Endothelial cell of umbilical vein (primary cell): ENCODE results near the gene CPZ. TPM values are rescaled to one million over a fixed set of nuclear protein-coding genes. Genes with fewer than 3 reads are reported as not detected.

Experiments used
- BruUV-seq: library from RNA; stranded (reverse); fragments of 400-500 nt; replicated peaks from 2 replicates; lab custom pipeline; 2021; lab: Mats Ljungman, UMichigan
- CTCF ChIA-PET: fragments of 300-600, 350-600 bp; sonication (Branson Sonifier 250); formaldehyde crosslinking; loops from one replicate; lab custom pipeline; 2021; ENCODE audit warnings: antibody characterized with exemption, inconsistent platforms; lab: Charles Lee
- POLR2A ChIA-PET: fragments of 300-600, 350-600 bp; sonication (Branson Sonifier 250); formaldehyde crosslinking; loops from one replicate; lab custom pipeline; 2021; ENCODE audit warnings: antibody characterized with exemption, inconsistent platforms; lab: Charles Lee
- DNase-seq: peaks from one replicate; pipeline ENCODE4 v3.0.0-alpha.2; 2011; ENCODE audit warnings: low read depth, low spot score
- FAIRE-seq: peaks from 2 replicates; lab custom pipeline; 2011; peaks lifted over from hg19 to GRCh38; lab: Jason Lieb, UNC
- H2AFZ ChIP-seq: 2 replicates; pipeline ENCODE4 v1.6.0; 2012; ENCODE audit warnings: low read depth, low read length, control low read depth, inconsistent platforms
- H3K27ac ChIP-seq: 2 replicates; pipeline ENCODE4 v1.5.1; 2011; ENCODE audit warnings: low read depth, mild to moderate bottlenecking, control low read depth, low read length, moderate library complexity; ENCODE audit not compliant: insufficient read depth
- H3K27me3 ChIP-seq, 2 experiments: 2 replicates each; pipeline versions ENCODE4 v1.6.0 to v1.6.1; 2011; ENCODE audit warnings: low read length in 2 of 2, mixed read lengths in 1 of 2; ENCODE audit not compliant: control insufficient read depth in 2 of 2, insufficient read depth in 2 of 2
- H3K36me3 ChIP-seq, 2 experiments: 2 replicates in 1 of 2; 3 replicates in 1 of 2; pipeline ENCODE4 v1.5.1; 2011; ENCODE audit warnings: low read length in 2 of 2, mild to moderate bottlenecking in 1 of 2, moderate library complexity in 1 of 2; ENCODE audit not compliant: control insufficient read depth in 2 of 2, insufficient read depth in 2 of 2; ENCODE audit errors: extremely low read depth in 1 of 2
- H3K4me1 ChIP-seq: 3 replicates; pipeline ENCODE4 v1.5.1; 2011; ENCODE audit warnings: mild to moderate bottlenecking, low read length; ENCODE audit not compliant: control insufficient read depth, insufficient read depth; ENCODE audit errors: extremely low read depth
- H3K4me2 ChIP-seq: 2 replicates; pipeline ENCODE4 v1.6.1; 2011; ENCODE audit warnings: low read length, control low read depth, mixed read lengths; ENCODE audit not compliant: insufficient read depth
- H3K4me3 ChIP-seq, 3 experiments: fragments of 200-600 bp in 1 of 3; sonication (generic), shearing (Covaris generic) in 1 of 3; replicated peaks in 1 of 3; 2 replicates each; pipeline ENCODE4 v1.5.1; 2011 to 2016; ENCODE audit warnings: control low read depth in 3 of 3, low read length in 3 of 3, mild to moderate bottlenecking in 2 of 3, inconsistent platforms in 1 of 3, low read depth in 1 of 3, moderate library complexity in 1 of 3; ENCODE audit not compliant: insufficient read depth in 1 of 3
- H3K79me2 ChIP-seq: 2 replicates; pipeline ENCODE4 v1.6.0; 2012; ENCODE audit warnings: low read length, inconsistent platforms; ENCODE audit not compliant: control insufficient read depth, insufficient read depth
- H3K9ac ChIP-seq: replicated peaks from 2 replicates; pipeline ENCODE3; 2011; ENCODE audit warnings: low read length, control low read depth; ENCODE audit not compliant: insufficient read depth; ENCODE audit errors: extremely low read depth
- H3K9me1 ChIP-seq: replicated peaks from 3 replicates; pipeline ENCODE4 v1.6.0; 2011; ENCODE audit warnings: mild to moderate bottlenecking, low read length; ENCODE audit not compliant: control insufficient read depth, insufficient read depth; ENCODE audit errors: extremely low read depth
- H3K9me3 ChIP-seq: replicated peaks from 2 replicates; pipeline ENCODE4 v1.5.1; 2012; ENCODE audit warnings: low read length, inconsistent platforms; ENCODE audit not compliant: control insufficient read depth, insufficient read depth
- H4K20me1 ChIP-seq: replicated peaks from 2 replicates; pipeline ENCODE3; 2011; ENCODE audit warnings: mild to moderate bottlenecking, low read length; ENCODE audit not compliant: control insufficient read depth, insufficient read depth; ENCODE audit errors: extremely low read depth
- CTCF ChIP-seq, 2 donors: IDR thresholded peaks; 1 replicate in 1 of 2; 2 replicates in 1 of 2; pipeline ENCODE4 v1.5.1; 2011; ENCODE audit warnings: low read length in 2 of 2, mild to moderate bottlenecking in 2 of 2, moderate library complexity in 2 of 2, control low read depth in 1 of 2, inconsistent platforms in 1 of 2, low read depth in 1 of 2; ENCODE audit not compliant: insufficient read depth in 1 of 2; ENCODE audit errors: extremely low read depth in 1 of 2
- EZH2 ChIP-seq: IDR thresholded peaks from 2 replicates; pipeline ENCODE4 v1.6.1; 2012; ENCODE audit warnings: borderline replicate concordance, low read depth, mild to moderate bottlenecking, moderate library complexity, low read length, inconsistent platforms; ENCODE audit not compliant: severe bottlenecking
- FOS ChIP-seq: IDR thresholded peaks from 2 replicates; pipeline ENCODE4 v1.6.1; 2011; ENCODE audit warnings: mild to moderate bottlenecking, low read length, moderate library complexity, borderline replicate concordance; ENCODE audit not compliant: insufficient read depth
- GATA2 ChIP-seq: IDR thresholded peaks from 2 replicates; pipeline ENCODE4 v1.7.0; 2011; ENCODE audit warnings: low read depth, mild to moderate bottlenecking, moderate library complexity, mixed read lengths, low read length; ENCODE audit not compliant: insufficient read length, insufficient read depth
- JUN ChIP-seq: IDR thresholded peaks from 2 replicates; pipeline ENCODE4 v1.6.1; 2011; ENCODE audit warnings: borderline replicate concordance, low read depth; ENCODE audit not compliant: insufficient read length, insufficient read depth
- MAX ChIP-seq: IDR thresholded peaks from 2 replicates; pipeline ENCODE4 v1.6.1; 2011; ENCODE audit not compliant: insufficient read depth, insufficient read length
- MYC ChIP-seq: IDR thresholded peaks from one replicate; pipeline ENCODE4 v1.6.1; 2011; ENCODE audit warnings: mild to moderate bottlenecking, low read depth, low read length
- POLR2A ChIP-seq: IDR thresholded peaks from 2 replicates; pipeline ENCODE4 v1.6.1; 2012; ENCODE audit warnings: low read depth, mild to moderate bottlenecking, control low read depth, low read length
- POLR2AphosphoS5 ChIP-seq: IDR thresholded peaks from 2 replicates; pipeline ENCODE4 v1.6.1; 2012; ENCODE audit warnings: low read depth, mild to moderate bottlenecking, control low read depth, low read length, moderate library complexity; ENCODE audit not compliant: insufficient read depth
- dilution Hi-C: fragments of 300-500 bp; cut with MboI; formaldehyde crosslinking; loops from one replicate; pipeline ENCODE4 v1.15.0; 2019; ENCODE audit warnings: low sequenced_read_pairs; ENCODE audit not compliant: extremely low pct_ligation_motif_present
- intact Hi-C: fragments of 100-400 bp; cut with micrococcal nuclease; formaldehyde crosslinking; loops from one replicate; pipeline ENCODE4 v1.10.0; 2022
- polyA plus RNA-seq, 4 experiments: library from polyadenylated mRNA; depleted of rRNA in 3 of 4; stranded (reverse) in 3 of 4; unstranded in 1 of 4; fragments of >200 nt; gene quantifications; 2 replicates each; pipeline versions ENCODE4 v1.2.1 to v1.2.3, GENCODE V29; 2011 to 2012; ENCODE audit warnings: missing spikeins in 1 of 4
- total RNA-seq: library from RNA; stranded (reverse); gene quantifications from 2 replicates; pipeline ENCODE4 v1.2.3, GENCODE V29; 2021

Gene CPZ
- total and polyA plus RNA-seq, 2 donors (not counting 3 experiments of a cell fraction or from before 2014, with no cell fraction given) = not detected

- H3K9me1 ChIP-seq = no peaks in the 10 kb centered on the region
- H3K9ac ChIP-seq = no peak overlapping the region
- no peaks in the 10 kb centered on the region for H3K27me3 ChIP-seq
- DNase-seq = no peak
- H3K79me2 ChIP-seq = no peaks in the 10 kb centered on the region
- H3K36me3 ChIP-seq = no peaks in the 10 kb centered on the region
- no peaks in the 10 kb centered on the region for H4K20me1 ChIP-seq
- TF ChIP-seq EZH2 (no peak), GATA2 (no peak), POLR2AphosphoS5 (no peak), MAX (no peak), POLR2A (no peak), JUN (no peak), MYC (no peak), FOS (no peak), CTCF (IDR thresholded peaks at IDR 0.05; ENCODE audit: extremely low read depth in 1 of 2, insufficient read depth in 1 of 2, low read depth in 1 of 2, low read length in 2 of 2) (no peak)
- no peak overlapping the region for H3K4me2 ChIP-seq
- POLR2A ChIA-PET = no interaction called here
- no peak overlapping the region for H3K27ac ChIP-seq
- H3K4me1 ChIP-seq = no peaks in the 10 kb centered on the region
- CTCF ChIA-PET = no interaction called here
- no peaks in the 10 kb centered on the region for H3K9me3 ChIP-seq
- intact Hi-C loops (no loop called here), dilution Hi-C loops (no loop called here)
- H2AFZ ChIP-seq = no peak overlapping the region
- FAIRE-seq = no peak
- H3K4me3 ChIP-seq = no peak overlapping the region
- BruUV-seq = no TSS peak
Measured at GRCh38 chr4:8553991-8554405, 38.6 kb upstream of the CPZ start.
